GM23338 (cell line): ENCODE results near the gene KLHL5. TPM values are rescaled to one million over a fixed set of nuclear protein-coding genes. Genes with fewer than 3 reads are reported as not detected.

Source experiments
- ATAC-seq: fragments of 200-7000 bp; cut with Tn5 transposase; 3 replicates; pipeline ENCODE4 v1.9.1; 2020
- DNase-seq: peaks from one replicate; pipeline ENCODE4 v3.0.0-alpha.2; 2015; ENCODE audit warnings: low spot score
- H2AFZ ChIP-seq: fragments of 200-600 bp; sonication (generic); 2 replicates; pipeline ENCODE4 v1.8.0; 2016; ENCODE audit warnings: antibody characterized with exemption, mild to moderate bottlenecking, moderate library complexity
- H3F3A ChIP-seq: fragments of 200-600 bp; sonication (generic); replicated peaks from 2 replicates; pipeline ENCODE4 v1.8.0; 2017; ENCODE audit warnings: antibody characterized with exemption, mixed run types, low read depth
- H3K27ac ChIP-seq: fragments of 200-600 bp; sonication (generic); 2 replicates; pipeline ENCODE4 v1.6.1; 2016; ENCODE audit warnings: low read depth
- H3K27me3 ChIP-seq: fragments of 200-600 bp; sonication (generic); 2 replicates; pipeline ENCODE4 v1.8.0; 2016; ENCODE audit warnings: mild to moderate bottlenecking, mixed run types, moderate library complexity; ENCODE audit not compliant: insufficient read depth
- H3K36me3 ChIP-seq: fragments of 200-600 bp; sonication (generic); 2 replicates; pipeline ENCODE4 v1.8.0; 2016; ENCODE audit warnings: mild to moderate bottlenecking; ENCODE audit not compliant: insufficient read depth
- H3K4me1 ChIP-seq: fragments of 200-600 bp; sonication (generic); 2 replicates; pipeline ENCODE4 v1.8.0; 2016; ENCODE audit warnings: mild to moderate bottlenecking, moderate library complexity; ENCODE audit not compliant: insufficient read depth
- H3K4me2 ChIP-seq: fragments of 200-600 bp; sonication (generic); 2 replicates; pipeline ENCODE4 v1.7.1; 2017; ENCODE audit warnings: mixed run types
- H3K4me3 ChIP-seq: fragments of 200-600 bp; sonication (generic); 2 replicates; pipeline ENCODE4 v1.6.1; 2016; ENCODE audit warnings: mixed run types
- H3K79me2 ChIP-seq: fragments of 200-600 bp; sonication (generic); replicated peaks from 2 replicates; pipeline ENCODE4 v1.8.0; 2017; ENCODE audit warnings: mild to moderate bottlenecking; ENCODE audit not compliant: insufficient read depth
- H3K9me2 ChIP-seq: fragments of 200-600 bp; sonication (generic); 2 replicates; pipeline ENCODE4 v1.8.0; 2017; ENCODE audit not compliant: insufficient read depth
- H4K20me1 ChIP-seq: fragments of 200-600 bp; sonication (generic); replicated peaks from 2 replicates; pipeline ENCODE4 v1.8.0; 2017; ENCODE audit warnings: mild to moderate bottlenecking; ENCODE audit not compliant: insufficient read depth
- H3K27ac Mint-ChIP-seq: 2 replicates; pipeline ENCODE4 v1.8.0; 2020; ENCODE audit warnings: inconsistent platforms, mild to moderate bottlenecking, moderate library complexity, mixed read lengths
- H3K27me3 Mint-ChIP-seq: 3 replicates; pipeline ENCODE4 v1.8.0; 2022; ENCODE audit warnings: low read depth, mild to moderate bottlenecking, moderate library complexity, mixed read lengths, inconsistent platforms; ENCODE audit not compliant: insufficient read depth, poor library complexity
- H3K36me3 Mint-ChIP-seq: 3 replicates; pipeline ENCODE4 v1.8.0; 2021; ENCODE audit warnings: low read depth, mild to moderate bottlenecking, inconsistent platforms, moderate library complexity, mixed read lengths
- H3K4me1 Mint-ChIP-seq: 3 replicates; pipeline ENCODE4 v1.8.0; 2020; ENCODE audit warnings: mild to moderate bottlenecking, inconsistent platforms, mixed read lengths
- H3K4me3 Mint-ChIP-seq: 3 replicates; pipeline ENCODE4 v1.8.0; 2021; ENCODE audit warnings: moderate library complexity, mild to moderate bottlenecking, inconsistent platforms, mixed read lengths
- H3K9me3 Mint-ChIP-seq: 3 replicates; pipeline ENCODE4 v1.8.0; 2020; ENCODE audit warnings: moderate library complexity, mild to moderate bottlenecking, inconsistent platforms, mixed read lengths
- ETS1 ChIP-seq: IDR thresholded peaks from 2 replicates; pipeline ENCODE4 v1.6.1; 2016; ENCODE audit warnings: antibody characterized with exemption
- EZH2 ChIP-seq: fragments of 200-600 bp; sonication (generic); IDR thresholded peaks from one replicate; pipeline ENCODE4 v1.8.0; 2017; ENCODE audit warnings: antibody characterized with exemption, mild to moderate bottlenecking, low read depth; ENCODE audit not compliant: unreplicated experiment
- JUNB ChIP-seq: IDR thresholded peaks from one replicate; pipeline ENCODE4 v1.6.1; 2016; ENCODE audit warnings: antibody characterized with exemption; ENCODE audit not compliant: unreplicated experiment
- NANOG ChIP-seq: IDR thresholded peaks from 2 replicates; pipeline ENCODE4 v1.6.1; 2016; ENCODE audit warnings: antibody characterized with exemption, borderline replicate concordance
- REST ChIP-seq: IDR thresholded peaks from one replicate; pipeline ENCODE4 v1.6.1; 2018; ENCODE audit warnings: antibody characterized with exemption; ENCODE audit not compliant: unreplicated experiment
- ZNF462 ChIP-seq: fragments of 250-450 bp; sonication (Bioruptor Pico); IDR thresholded peaks from 2 replicates; pipeline ENCODE4 v1.5.0; 2020; ENCODE audit warnings: mild to moderate bottlenecking, moderate library complexity
- polyA plus RNA-seq: library from polyadenylated mRNA; unstranded; fragments of >200 nt; fragmentation: Nextera tagmentation; extraction: Ambion mirVana; gene quantifications from 2 replicates; pipeline ENCODE4 v1.2.1, GENCODE V29; 2016
- total RNA-seq: library from RNA; depleted of rRNA; stranded (reverse); fragments of >200 nt; shearing (Covaris generic); gene quantifications from 2 replicates; pipeline ENCODE4 v1.2.3, GENCODE V29; 2014

Gene KLHL5
- total and polyA plus RNA-seq, 2 experiments from 2014 or later, result 9.4 to 24.5 TPM

- 0 out of 2 replicates have a peak overlapping the region, but pooled peaks have one; percentile 56 for H2AFZ ChIP-seq
Measured at GRCh38 chr4:39166177-39166576, 104.1 kb downstream of the KLHL5 start.

GRCh38 chr4:39166669-39167068, 104.6 kb downstream of the KLHL5 start:
- Histone ChIP-seq H3K27ac (no peak overlapping the region), H3F3A (no peaks in the 10 kb centered on the region), H3K4me2 (no peak overlapping the region), H2AFZ (peak overlapping the region; percentile 56; the same call in 1 of the 2 replicates), H3K4me3 (no peak overlapping the region), H3K79me2 (no peaks in the 10 kb centered on the region), H3K27me3 (no peaks in the 10 kb centered on the region), H4K20me1 (no peaks in the 10 kb centered on the region), H3K4me1 (peaks cover 12% of the 10 kb centered on the region; the same call in 1 of the 2 replicates), H3K36me3 (no peaks in the 10 kb centered on the region), H3K9me2 (no peaks in the 10 kb centered on the region)
- Mint-ChIP-seq H3K4me1 (peaks cover 10% of the 10 kb centered on the region), H3K27ac (no peak overlapping the region), H3K27me3 (peaks cover 3% of the 10 kb centered on the region), H3K4me3 (no peak overlapping the region), H3K9me3 (no peaks in the 10 kb centered on the region; the same call in 2 of the 3 replicates), H3K36me3 (0 out of 3 replicates have a peak, but pooled peaks cover 6% of the 10 kb centered on the region)
- no peak for ATAC-seq
- no peak for DNase-seq
- TF ChIP-seq ZNF462 (CRISPR knock-in tag), result no peak

More at GRCh38 chr4:39166177-39166576, 104.1 kb downstream of the KLHL5 start:
- DNase-seq (peak; percentile 16), ATAC-seq (peak; percentile 41; the same call in 2 of the 3 replicates)
- no peak overlapping the region for H3K27ac Mint-ChIP-seq
- H3K27me3 ChIP-seq, result no peaks in the 10 kb centered on the region
- no peak for TF ChIP-seq NANOG
- no peak for TF ChIP-seq EZH2
- no peak for TF ChIP-seq JUNB
- TF ChIP-seq REST, result no peak
- TF ChIP-seq ETS1, result no peak
- H3K27ac ChIP-seq, result no peak overlapping the region
- H3K9me2 ChIP-seq, result no peaks in the 10 kb centered on the region
- peaks cover 10% of the 10 kb centered on the region for H3K4me1 Mint-ChIP-seq
- H3K4me3 ChIP-seq, result no peak overlapping the region
- peaks cover 12% of the 10 kb centered on the region; the same call in 1 of the 2 replicates for H3K4me1 ChIP-seq
- H3K27me3 Mint-ChIP-seq, result peaks cover 3% of the 10 kb centered on the region
- no peak overlapping the region for H3K4me3 Mint-ChIP-seq
- no peaks in the 10 kb centered on the region for H4K20me1 ChIP-seq
- H3K9me3 Mint-ChIP-seq, result no peaks in the 10 kb centered on the region; the same call in 2 of the 3 replicates
- H3K36me3 ChIP-seq, result no peaks in the 10 kb centered on the region
- H3K79me2 ChIP-seq, result no peaks in the 10 kb centered on the region
- peak overlapping the region; percentile 24; the same call in 1 of the 2 replicates for H3K4me2 ChIP-seq
- 0 out of 3 replicates have a peak, but pooled peaks cover 6% of the 10 kb centered on the region for H3K36me3 Mint-ChIP-seq
- no peaks in the 10 kb centered on the region for H3F3A ChIP-seq
